ENCODE data around the gene BCAS1.

BCAS1 gene

DNA sequence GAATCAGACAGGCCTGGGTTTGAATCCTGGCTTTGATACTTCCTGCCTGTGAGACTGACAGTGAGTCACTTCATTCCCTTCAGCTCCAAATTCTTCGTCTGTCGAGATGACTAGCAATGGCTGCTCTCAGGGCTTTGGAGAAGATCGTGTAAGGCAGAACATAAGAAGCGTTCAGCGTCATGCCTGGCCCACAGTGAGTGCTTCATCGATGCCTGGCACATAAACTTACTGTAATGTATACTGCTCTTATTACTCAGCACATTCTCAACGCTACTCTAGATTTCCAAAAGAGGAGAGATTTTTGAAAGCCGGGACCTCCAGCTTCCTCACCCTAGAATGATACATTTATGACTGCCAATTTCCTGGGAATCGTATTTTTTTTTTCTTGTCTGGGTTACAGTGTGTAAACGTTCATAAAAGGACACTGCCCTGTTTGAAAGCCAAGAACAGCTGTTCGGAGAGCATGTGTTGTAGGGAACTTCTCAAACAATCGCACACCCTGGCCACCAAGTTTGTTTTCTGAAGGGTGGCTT, 16.2 kb upstream of the BCAS1 start:
- no peak overlapping the region for H2AFZ ChIP-seq (ENCODE audit: low read length)
- H3K36me3 ChIP-seq (replicated peaks; ENCODE audit: insufficient read depth, low read length) = no peaks in the 10 kb centered on the region
- H4K20me1 ChIP-seq (ENCODE audit: insufficient read depth, low read length) = no peaks in the 10 kb centered on the region
- no peak overlapping the region for H3K27ac ChIP-seq (ENCODE audit: low read length)
- H3F3A ChIP-seq (ENCODE audit: insufficient read depth, low read length) = no peaks in the 10 kb centered on the region
- no peaks in the 10 kb centered on the region for H3K9me3 ChIP-seq (replicated peaks; ENCODE audit: insufficient read depth, low read length)
- no peaks in the 10 kb centered on the region for H3K27me3 ChIP-seq (replicated peaks; ENCODE audit: insufficient read depth, low read length)
- H3K9ac ChIP-seq (ENCODE audit: low read length) = no peak overlapping the region
- no peak for DNase-seq
- TF ChIP-seq EZH2 (optimal IDR thresholded peaks at IDR 0.05; ENCODE audit: low read depth, low read length) = no peak
- TF ChIP-seq EZH2phosphoT487 (IDR thresholded peaks at IDR 0.05; ENCODE audit: low read length) = no peak
- TF ChIP-seq, protein P1, sequence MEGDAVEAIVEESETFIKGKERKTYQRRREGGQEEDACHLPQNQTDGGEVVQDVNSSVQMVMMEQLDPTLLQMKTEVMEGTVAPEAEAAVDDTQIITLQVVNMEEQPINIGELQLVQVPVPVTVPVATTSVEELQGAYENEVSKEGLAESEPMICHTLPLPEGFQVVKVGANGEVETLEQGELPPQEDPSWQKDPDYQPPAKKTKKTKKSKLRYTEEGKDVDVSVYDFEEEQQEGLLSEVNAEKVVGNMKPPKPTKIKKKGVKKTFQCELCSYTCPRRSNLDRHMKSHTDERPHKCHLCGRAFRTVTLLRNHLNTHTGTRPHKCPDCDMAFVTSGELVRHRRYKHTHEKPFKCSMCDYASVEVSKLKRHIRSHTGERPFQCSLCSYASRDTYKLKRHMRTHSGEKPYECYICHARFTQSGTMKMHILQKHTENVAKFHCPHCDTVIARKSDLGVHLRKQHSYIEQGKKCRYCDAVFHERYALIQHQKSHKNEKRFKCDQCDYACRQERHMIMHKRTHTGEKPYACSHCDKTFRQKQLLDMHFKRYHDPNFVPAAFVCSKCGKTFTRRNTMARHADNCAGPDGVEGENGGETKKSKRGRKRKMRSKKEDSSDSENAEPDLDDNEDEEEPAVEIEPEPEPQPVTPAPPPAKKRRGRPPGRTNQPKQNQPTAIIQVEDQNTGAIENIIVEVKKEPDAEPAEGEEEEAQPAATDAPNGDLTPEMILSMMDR (IDR thresholded peaks at IDR 0.05; ENCODE audit: low read length) = no peak
- no peak overlapping the region for H3K4me2 ChIP-seq (ENCODE audit: low read depth, low read length)
- H3K4me3 ChIP-seq (ENCODE audit: low read length) = no peak overlapping the region
- peaks cover 4% of the 10 kb centered on the region; the same call in 1 of the 2 replicates for H3K4me1 ChIP-seq (ENCODE audit: low read length)
- no peaks in the 10 kb centered on the region for H3K9me2 ChIP-seq (replicated peaks; ENCODE audit: insufficient read depth, low read length)
- no peaks in the 10 kb centered on the region for H3K79me2 ChIP-seq (ENCODE audit: low read length)

DNA sequence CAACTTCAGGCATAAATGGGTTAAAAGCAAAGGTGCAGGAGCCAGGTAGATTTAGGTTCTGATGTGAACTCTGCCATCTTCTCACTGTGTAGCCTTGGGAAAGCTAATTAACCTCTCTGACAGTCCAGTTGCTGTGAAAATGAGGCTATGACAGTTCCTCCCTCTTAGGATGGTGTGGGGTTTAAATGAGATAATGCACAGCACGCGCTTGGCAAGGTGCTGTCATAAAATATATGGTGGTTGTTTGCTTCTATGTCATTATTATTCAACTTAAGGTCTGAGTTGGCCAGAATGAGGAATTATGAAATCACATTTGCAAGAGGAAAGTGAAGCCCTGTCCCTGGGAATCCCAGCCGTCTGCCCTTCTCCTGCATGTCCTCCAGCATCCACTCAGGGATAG, 15.5 kb upstream of the BCAS1 start:
- DNase-seq = no peak
- Histone ChIP-seq H3K9ac (ENCODE audit: low read length) (no peak overlapping the region), H3K27me3 (replicated peaks; ENCODE audit: insufficient read depth, low read length) (no peaks in the 10 kb centered on the region), H3K4me2 (ENCODE audit: low read depth, low read length) (no peak overlapping the region), H4K20me1 (ENCODE audit: insufficient read depth, low read length) (no peaks in the 10 kb centered on the region), H3K27ac (ENCODE audit: low read length) (no peak overlapping the region), H3K79me2 (ENCODE audit: low read length) (no peaks in the 10 kb centered on the region), H3F3A (ENCODE audit: insufficient read depth, low read length) (no peaks in the 10 kb centered on the region), H3K4me1 (ENCODE audit: low read length) (peaks cover 4% of the 10 kb centered on the region; the same call in 1 of the 2 replicates), H3K4me3 (ENCODE audit: low read length) (no peak overlapping the region), H3K9me3 (replicated peaks; ENCODE audit: insufficient read depth, low read length) (no peaks in the 10 kb centered on the region), H3K9me2 (replicated peaks; ENCODE audit: insufficient read depth, low read length) (no peaks in the 10 kb centered on the region), H2AFZ (ENCODE audit: low read length) (no peak overlapping the region), H3K36me3 (replicated peaks; ENCODE audit: insufficient read depth, low read length) (no peaks in the 10 kb centered on the region)
- TF ChIP-seq EZH2phosphoT487 (IDR thresholded peaks at IDR 0.05; ENCODE audit: low read length) (no peak), EZH2 (optimal IDR thresholded peaks at IDR 0.05; ENCODE audit: low read depth, low read length) (no peak)
- TF ChIP-seq, protein P1 (IDR thresholded peaks at IDR 0.05; ENCODE audit: low read length) = no peak

DNA sequence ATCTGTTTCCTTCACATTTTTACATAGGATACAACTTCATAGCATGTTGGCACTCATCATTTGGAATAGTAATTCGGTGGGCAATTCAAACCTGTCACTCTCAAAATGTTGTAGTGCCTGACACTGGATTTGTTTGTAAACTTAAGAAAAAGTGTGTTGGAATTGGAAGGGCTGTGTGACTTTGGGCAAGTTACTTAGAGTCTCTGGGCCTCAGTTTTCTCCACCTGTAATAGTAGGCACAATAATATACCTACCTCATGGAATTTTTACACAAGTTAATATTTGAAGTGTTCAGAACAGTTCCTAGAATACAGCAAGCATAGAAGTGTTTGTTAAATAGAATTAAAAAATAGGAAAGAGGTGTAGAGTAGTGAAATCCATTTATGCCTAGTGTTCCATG, 15.0 kb upstream of the BCAS1 start:
- Histone ChIP-seq H3K4me3 (ENCODE audit: low read length) (no peak overlapping the region), H3K79me2 (ENCODE audit: low read length) (no peaks in the 10 kb centered on the region), H3F3A (ENCODE audit: insufficient read depth, low read length) (no peaks in the 10 kb centered on the region), H3K27ac (ENCODE audit: low read length) (no peak overlapping the region), H2AFZ (ENCODE audit: low read length) (no peak overlapping the region), H3K9ac (ENCODE audit: low read length) (no peak overlapping the region), H3K9me3 (replicated peaks; ENCODE audit: insufficient read depth, low read length) (no peaks in the 10 kb centered on the region), H3K36me3 (replicated peaks; ENCODE audit: insufficient read depth, low read length) (no peaks in the 10 kb centered on the region), H3K9me2 (replicated peaks; ENCODE audit: insufficient read depth, low read length) (no peaks in the 10 kb centered on the region), H3K27me3 (replicated peaks; ENCODE audit: insufficient read depth, low read length) (no peaks in the 10 kb centered on the region), H3K4me2 (ENCODE audit: low read depth, low read length) (no peak overlapping the region), H3K4me1 (ENCODE audit: low read length) (peaks cover under 1% of the 10 kb centered on the region; the same call in 1 of the 2 replicates), H4K20me1 (ENCODE audit: insufficient read depth, low read length) (no peaks in the 10 kb centered on the region)
- TF ChIP-seq EZH2 (optimal IDR thresholded peaks at IDR 0.05; ENCODE audit: low read depth, low read length) = no peak
- TF ChIP-seq EZH2phosphoT487 (IDR thresholded peaks at IDR 0.05; ENCODE audit: low read length) = no peak
- TF ChIP-seq, protein P1 (IDR thresholded peaks at IDR 0.05; ENCODE audit: low read length) = no peak
- DNase-seq = no peak
